H1 (cell line): ENCODE results near the gene MRPL27. TPM values are rescaled to one million over a fixed set of nuclear protein-coding genes. Genes with fewer than 3 reads are reported as not detected.

Source experiments
- CTCF ChIA-PET: fragments of 300-600 bp; sonication (Branson Sonifier 250); formaldehyde crosslinking; loops from one replicate; lab custom pipeline; 2021; ENCODE audit not compliant: partially characterized antibody; lab: Charles Lee
- POLR2A ChIA-PET: fragments of 300-600 bp; sonication (Branson Sonifier 250); formaldehyde crosslinking; loops from one replicate; lab custom pipeline; 2021; ENCODE audit warnings: inconsistent platforms; ENCODE audit not compliant: partially characterized antibody; lab: Charles Lee
- DNase-seq, 2 experiments: peaks; one replicate each; pipeline versions ENCODE4 v3.0.0 to v3.0.0-alpha.2; 2010 to 2022; ENCODE audit warnings: low spot score in 2 of 2, low read depth in 1 of 2, mixed read lengths in 1 of 2
- FAIRE-seq: peaks from 2 replicates; lab custom pipeline; 2011; peaks lifted over from hg19 to GRCh38; lab: Jason Lieb, UNC
- H2AFZ ChIP-seq: 2 replicates; pipeline ENCODE4 v1.8.1; 2012; ENCODE audit warnings: low read length, inconsistent platforms
- H2AK5ac ChIP-seq: 2 replicates; pipeline ENCODE4 v1.6.1; 2013; ENCODE audit warnings: low read depth, low read length
- H2BK120ac ChIP-seq: replicated peaks from 2 replicates; pipeline ENCODE3; 2013; ENCODE audit warnings: low read depth, low read length, inconsistent platforms
- H2BK12ac ChIP-seq: 2 replicates; pipeline ENCODE4 v1.6.1; 2013; ENCODE audit warnings: low read depth, low read length
- H2BK15ac ChIP-seq: 2 replicates; pipeline ENCODE4 v1.6.1; 2013; ENCODE audit warnings: low read length
- H2BK20ac ChIP-seq: 2 replicates; pipeline ENCODE4 v1.6.1; 2013; ENCODE audit warnings: low read length
- H2BK5ac ChIP-seq: 2 replicates; pipeline ENCODE4 v1.6.1; 2013; ENCODE audit warnings: low read depth, low read length
- H3K14ac ChIP-seq: 2 replicates; pipeline ENCODE4 v1.6.1; 2013; ENCODE audit warnings: inconsistent platforms; ENCODE audit not compliant: insufficient read length
- H3K18ac ChIP-seq: 2 replicates; pipeline ENCODE4 v1.6.1; 2013; ENCODE audit warnings: low read length; ENCODE audit errors: extremely low read depth
- H3K23ac ChIP-seq: 2 replicates; pipeline ENCODE4 v1.6.1; 2013; ENCODE audit warnings: inconsistent platforms; ENCODE audit not compliant: insufficient read length
- H3K23me2 ChIP-seq: 2 replicates; pipeline ENCODE4 v1.6.1; 2013; ENCODE audit warnings: low read depth, low read length
- H3K27ac ChIP-seq: 2 replicates; pipeline ENCODE4 v1.6.1; 2011; ENCODE audit warnings: low read depth, low read length, inconsistent platforms
- H3K27me3 ChIP-seq, 4 experiments: replicated peaks in 1 of 4; 1 replicate in 1 of 4; 2 replicates in 3 of 4; pipeline versions ENCODE4 v1.6.1 to v1.8.1; 2011 to 2013; ENCODE audit warnings: low read length in 3 of 4, mild to moderate bottlenecking in 3 of 4, inconsistent platforms in 2 of 4, mixed read lengths in 2 of 4, moderate library complexity in 1 of 4; ENCODE audit not compliant: control insufficient read depth in 3 of 4, insufficient read depth in 3 of 4; ENCODE audit errors: extremely low read depth in 1 of 4
- H3K36me3 ChIP-seq, 4 experiments: 2 replicates each; pipeline versions ENCODE4 v1.6.1 to v1.8.1; 2011 to 2013; ENCODE audit warnings: mild to moderate bottlenecking in 4 of 4, low read length in 3 of 4, moderate library complexity in 2 of 4, control low read depth in 1 of 4, inconsistent platforms in 1 of 4; ENCODE audit not compliant: insufficient read depth in 4 of 4, control insufficient read depth in 2 of 4
- H3K4ac ChIP-seq: replicated peaks from 2 replicates; pipeline ENCODE3; 2013; ENCODE audit warnings: low read length, low read depth, mixed read lengths, inconsistent platforms; ENCODE audit not compliant: insufficient read length
- H3K4me1 ChIP-seq, 4 experiments: replicated peaks in 1 of 4; 1 replicate in 1 of 4; 2 replicates in 3 of 4; pipeline versions ENCODE4 v1.6.1 to v1.8.1; 2011 to 2013; ENCODE audit warnings: low read length in 3 of 4, inconsistent platforms in 2 of 4, mixed read lengths in 1 of 4; ENCODE audit not compliant: insufficient read depth in 4 of 4, control insufficient read depth in 3 of 4
- H3K4me2 ChIP-seq, 2 experiments: 2 replicates each; pipeline versions ENCODE4 v1.6.1 to v1.8.1; 2011 to 2013; ENCODE audit warnings: low read depth in 2 of 2, low read length in 2 of 2, control low read depth in 1 of 2, inconsistent platforms in 1 of 2, mild to moderate bottlenecking in 1 of 2; ENCODE audit not compliant: insufficient read depth in 1 of 2
- H3K4me3 ChIP-seq, 4 experiments: fragments of 200-600, 300-600 bp in 1 of 4; sonication (generic), shearing (Covaris generic), sonication (Bioruptor Twin) in 1 of 4; 2 replicates each; pipeline versions ENCODE4 v1.5.1 to v1.8.1; 2011 to 2016; ENCODE audit warnings: low read length in 4 of 4, low read depth in 3 of 4, control low read depth in 2 of 4, inconsistent platforms in 2 of 4, mild to moderate bottlenecking in 2 of 4, mixed read lengths in 1 of 4, moderate library complexity in 1 of 4; ENCODE audit not compliant: insufficient read depth in 2 of 4; ENCODE audit errors: extremely low read depth in 1 of 4
- H3K56ac ChIP-seq: replicated peaks from 2 replicates; pipeline ENCODE3; 2013; ENCODE audit warnings: low read depth, mild to moderate bottlenecking, mixed read lengths, low read length, inconsistent platforms; ENCODE audit not compliant: insufficient read length
- H3K79me1 ChIP-seq: 2 replicates; pipeline ENCODE4 v1.6.1; 2013; ENCODE audit warnings: low read depth, low read length, control low read depth
- H3K79me2 ChIP-seq, 2 experiments: 2 replicates each; pipeline versions ENCODE4 v1.6.1 to v1.8.1; 2012 to 2013; ENCODE audit warnings: low read length in 2 of 2, mild to moderate bottlenecking in 2 of 2, inconsistent platforms in 1 of 2; ENCODE audit not compliant: insufficient read depth in 2 of 2, control insufficient read depth in 1 of 2
- H3K9ac ChIP-seq, 4 experiments: replicated peaks in 1 of 4; 1 replicate in 1 of 4; 2 replicates in 3 of 4; pipeline versions ENCODE4 v1.6.1 to v1.8.1; 2011 to 2013; ENCODE audit warnings: low read depth in 3 of 4, low read length in 3 of 4, control low read depth in 2 of 4, mild to moderate bottlenecking in 2 of 4, moderate library complexity in 2 of 4, inconsistent platforms in 1 of 4; ENCODE audit errors: extremely low read depth in 1 of 4
- H3K9me3 ChIP-seq, 2 experiments: 2 replicates each; pipeline versions ENCODE4 v1.6.1 to v1.8.1; 2012 to 2013; ENCODE audit warnings: mild to moderate bottlenecking in 2 of 2, moderate library complexity in 2 of 2, control low read depth in 1 of 2, inconsistent platforms in 1 of 2, low read depth in 1 of 2, low read length in 1 of 2, mixed read lengths in 1 of 2; ENCODE audit not compliant: insufficient read depth in 2 of 2
- H4K20me1 ChIP-seq, 2 experiments: replicated peaks in 1 of 2; 2 replicates each; pipeline versions ENCODE3 to v1.8.1; 2011 to 2013; ENCODE audit warnings: inconsistent platforms in 2 of 2, low read length in 2 of 2, mild to moderate bottlenecking in 1 of 2; ENCODE audit not compliant: insufficient read depth in 2 of 2, control insufficient read depth in 1 of 2
- H4K5ac ChIP-seq: 2 replicates; pipeline ENCODE4 v1.6.1; 2013; ENCODE audit warnings: low read length, low read depth, mixed read lengths, inconsistent platforms; ENCODE audit not compliant: insufficient read length
- H4K8ac ChIP-seq: 2 replicates; pipeline ENCODE4 v1.8.0; 2013; ENCODE audit warnings: mild to moderate bottlenecking, moderate library complexity, low read length, inconsistent platforms; ENCODE audit not compliant: insufficient read depth; ENCODE audit errors: extremely low read depth
- H4K91ac ChIP-seq: replicated peaks from 2 replicates; pipeline ENCODE3; 2013; ENCODE audit warnings: low read length, mixed read lengths, inconsistent platforms; ENCODE audit not compliant: insufficient read length
- ASH2L ChIP-seq: fragments of 200-600, 300-600 bp; sonication (generic); IDR thresholded peaks from one replicate; pipeline ENCODE4 v1.7.1; 2017; ENCODE audit warnings: low read length
- BCL11A ChIP-seq, 2 experiments: IDR thresholded peaks; one replicate each; pipeline ENCODE4 v1.6.1; 2011; ENCODE audit warnings: low read depth in 2 of 2, low read length in 2 of 2, mild to moderate bottlenecking in 2 of 2
- CHD2 ChIP-seq: IDR thresholded peaks from 2 replicates; pipeline ENCODE4 v1.6.1; 2012; ENCODE audit warnings: low read length, improper control_type of control experiment
- EGR1 ChIP-seq: IDR thresholded peaks from 2 replicates; pipeline ENCODE4 v1.6.1; 2011; ENCODE audit warnings: low read depth, low read length, borderline replicate concordance
- JUN ChIP-seq: IDR thresholded peaks from 2 replicates; pipeline ENCODE4 v1.6.1; 2011; ENCODE audit warnings: low read depth, mild to moderate bottlenecking, improper control_type of control experiment, low read length
- JUND ChIP-seq: IDR thresholded peaks from 2 replicates; pipeline ENCODE4 v1.6.1; 2011; ENCODE audit warnings: mild to moderate bottlenecking, improper control_type of control experiment, low read length
- RNF2 ChIP-seq: fragments of 200-900, 300-1000 bp; sonication (generic); IDR thresholded peaks from 2 replicates; pipeline ENCODE4 v1.7.1; 2016; ENCODE audit warnings: borderline replicate concordance, low read depth, mild to moderate bottlenecking, antibody characterized with exemption, low read length; ENCODE audit not compliant: poor library complexity, severe bottlenecking; ENCODE audit errors: missing control alignments
- RXRA ChIP-seq: IDR thresholded peaks from 2 replicates; pipeline ENCODE4 v1.6.1; 2011; ENCODE audit warnings: low read depth, mild to moderate bottlenecking, low read length, moderate library complexity; ENCODE audit not compliant: insufficient read depth
- SIRT6 ChIP-seq: IDR thresholded peaks from one replicate; pipeline ENCODE4 v1.7.1; 2012; ENCODE audit warnings: low read length, inconsistent platforms
- SP2 ChIP-seq: IDR thresholded peaks from 2 replicates; pipeline ENCODE4 v1.6.1; 2012; ENCODE audit warnings: mild to moderate bottlenecking, low read length, inconsistent platforms
- SP4 ChIP-seq: IDR thresholded peaks from 2 replicates; pipeline ENCODE4 v1.6.1; 2012; ENCODE audit warnings: low read length, inconsistent platforms
- TAF7 ChIP-seq: optimal IDR thresholded peaks from 2 replicates; pipeline ENCODE3; 2011; ENCODE audit warnings: low read depth, mild to moderate bottlenecking, inconsistent platforms, low read length, moderate library complexity, borderline replicate concordance
- TBP ChIP-seq: IDR thresholded peaks from 2 replicates; pipeline ENCODE4 v1.6.1; 2011; ENCODE audit warnings: low read depth, low read length, improper control_type of control experiment
- WGBS, 2 experiments: shearing (Covaris generic) in 1 of 2; methylation state at CpG; one replicate each; pipeline versions ENCODE4 v1.1.6 to v1.1.7; 2013 to 2015; ENCODE audit warnings: low lambda C conversion rate in 2 of 2, mixed read lengths in 2 of 2, inconsistent platforms in 1 of 2, low coverage in 1 of 2, missing lambda C conversion rate in 1 of 2; ENCODE audit not compliant: insufficient replicate concordance in 2 of 2, insufficient coverage in 1 of 2, insufficient read length in 1 of 2; ENCODE audit errors: extremely low coverage in 1 of 2, missing lambda C conversion rate in 1 of 2; 5-methylcytosine and 5-hydroxymethylcytosine counted together
- polyA plus RNA-seq, 7 experiments: library from polyadenylated mRNA; depleted of rRNA in 3 of 7; stranded (reverse) in 5 of 7; unstranded in 2 of 7; fragments of >200 nt in 5 of 7; fragments of 200-250 nt in 2 of 7; gene quantifications; 1 replicate in 5 of 7; 2 replicates in 1 of 7; 4 replicates in 1 of 7; pipeline versions ENCODE4 v1.2.1 to v1.2.3, GENCODE V29; 2011 to 2013; ENCODE audit warnings: missing spikeins in 2 of 7, mixed read lengths in 2 of 7
- total RNA-seq: library from RNA; stranded (reverse); fragmentation: NEBNext Ultra II Directional; extraction: Animal tissue kit (Norgen Biotek cat#: 25700); gene quantifications from 2 replicates; pipeline ENCODE4 v1.2.1, GENCODE V29; 2021

MRPL27 gene
- total and polyA plus RNA-seq, 2 of the 8 experiments (the other 6 are each of a cell fraction or from before 2014, with no cell fraction given), result 75.6 to 135 TPM

GRCh38 chr17:50355701-50356341 lies 17.2 kb downstream of the MRPL27 start:
- H2BK5ac ChIP-seq, result no peak overlapping the region
- H3K18ac ChIP-seq, result no peak overlapping the region
- no peak overlapping the region for H3K4me3 ChIP-seq
- FAIRE-seq (no peak), DNase-seq (no peak)
- H4K8ac ChIP-seq, result no peak overlapping the region
- H2BK20ac ChIP-seq, result no peak overlapping the region
- no peak overlapping the region for H3K14ac ChIP-seq
- H2BK12ac ChIP-seq, result no peak overlapping the region
- no peaks in the 10 kb centered on the region for H3K9me3 ChIP-seq
- H3K23me2 ChIP-seq, result no peaks in the 10 kb centered on the region
- H3K36me3 ChIP-seq, result peaks cover 14 to 54% (median 33%) of the 10 kb centered on the region in 4 experiments
- no peak overlapping the region for H4K5ac ChIP-seq
- H3K27me3 ChIP-seq, result no peaks in the 10 kb centered on the region
- no peak overlapping the region for H2BK120ac ChIP-seq
- H4K20me1 ChIP-seq, result peaks cover 2 to 17% of the 10 kb centered on the region in 2 experiments
- peaks cover 5% of the 10 kb centered on the region; the same call in 1 of the 2 replicates for H3K79me1 ChIP-seq
- ChIA-PET CTCF (interaction anchor here (1.0 to 2.2 kb wide), 3 partner anchors 19 to 263 kb away, joined by 3 to 7 read pairs (median 3); no protein-coding TSS in a partner anchor), POLR2A (interaction anchor here (0.9 to 12.4 kb wide), 3 partner anchors 7 to 18 kb away, joined by 3 to 135 read pairs (median 5); partner anchors contain the start of genes EME1, MRPL27 and XYLT2)
- no peak overlapping the region for H3K4me2 ChIP-seq
- H2AFZ ChIP-seq, result no peak overlapping the region
- no peak overlapping the region for H4K91ac ChIP-seq
- no peak overlapping the region for H2BK15ac ChIP-seq
- no peak overlapping the region for H3K56ac ChIP-seq
- H3K9ac ChIP-seq, result no peak overlapping the region
- no peak overlapping the region for H3K27ac ChIP-seq
- no peak overlapping the region for H3K23ac ChIP-seq
- no peaks in the 10 kb centered on the region for H3K4me1 ChIP-seq
- H2AK5ac ChIP-seq, result no peak overlapping the region
- no peaks in the 10 kb centered on the region for H3K79me2 ChIP-seq
- WGBS, 2 experiments, result 91% methylated on average over 18 of the region's 20 CpGs; no CpG with 5 or more reads in 1 of the 2 experiments
- TF ChIP-seq RXRA (no peak), JUN (no peak), TAF7 (no peak), EGR1 (no peak), TBP (no peak), JUND (no peak), SP4 (no peak), SIRT6 (no peak), CHD2 (no peak), BCL11A (IDR thresholded peaks at IDR 0.05; ENCODE audit: low read depth in 2 of 2, low read length in 2 of 2) (no peak), ASH2L (no peak), RNF2 (no peak), SP2 (no peak)
- H3K4ac ChIP-seq, result no peak overlapping the region
